Parathyroid adenoma (tissue), 2 donors: Measurements from ENCODE around the gene RPS6KA2.

Source experiments
- H2AFZ ChIP-seq: fragments of 300-600 bp; sonication (generic); one replicate; pipeline ENCODE4 v1.7.0; 2017; ENCODE audit warnings: antibody characterized with exemption, mild to moderate bottlenecking
- H3K27ac ChIP-seq: fragments of 300-600 bp; sonication (generic); one replicate; pipeline ENCODE4 v1.7.0; 2017
- H3K27me3 ChIP-seq: fragments of 300-600 bp; sonication (generic); one replicate; pipeline ENCODE4 v1.7.0; 2017; ENCODE audit warnings: low read length; ENCODE audit not compliant: control insufficient read depth, insufficient read depth
- H3K36me3 ChIP-seq: fragments of 300-600 bp; sonication (generic); one replicate; pipeline ENCODE4 v1.7.0; 2017; ENCODE audit warnings: low read length; ENCODE audit not compliant: control insufficient read depth, insufficient read depth
- H3K4me1 ChIP-seq: fragments of 300-600 bp; sonication (generic); one replicate; pipeline ENCODE4 v1.7.0; 2017; ENCODE audit warnings: control low read depth
- H3K4me2 ChIP-seq: fragments of 300-600 bp; sonication (generic); one replicate; pipeline ENCODE4 v1.7.0; 2017; ENCODE audit warnings: low read length
- H3K4me3 ChIP-seq: fragments of 300-600 bp; sonication (generic); one replicate; pipeline ENCODE4 v1.7.0; 2017; ENCODE audit warnings: low read depth, low read length
- H3K79me2 ChIP-seq: fragments of 300-600 bp; sonication (generic); one replicate; pipeline ENCODE4 v1.7.0; 2017; ENCODE audit warnings: control low read depth
- H3K9ac ChIP-seq: fragments of 300-600 bp; sonication (generic); one replicate; pipeline ENCODE4 v1.7.0; 2017; ENCODE audit warnings: mild to moderate bottlenecking
- H3K9me3 ChIP-seq: fragments of 300-600 bp; sonication (generic); one replicate; pipeline ENCODE4 v1.7.0; 2017; ENCODE audit warnings: low read length; ENCODE audit not compliant: control insufficient read depth
- TF ChIP-seq, protein P1 (sequence below): fragments of 300-600 bp; sonication (generic); IDR thresholded peaks from one replicate; pipeline ENCODE4 v1.7.0; 2017; ENCODE audit warnings: antibody characterized with exemption, mild to moderate bottlenecking
- donor health status: primary hyperparathyroidism.

The RPS6KA2 gene

DNA sequence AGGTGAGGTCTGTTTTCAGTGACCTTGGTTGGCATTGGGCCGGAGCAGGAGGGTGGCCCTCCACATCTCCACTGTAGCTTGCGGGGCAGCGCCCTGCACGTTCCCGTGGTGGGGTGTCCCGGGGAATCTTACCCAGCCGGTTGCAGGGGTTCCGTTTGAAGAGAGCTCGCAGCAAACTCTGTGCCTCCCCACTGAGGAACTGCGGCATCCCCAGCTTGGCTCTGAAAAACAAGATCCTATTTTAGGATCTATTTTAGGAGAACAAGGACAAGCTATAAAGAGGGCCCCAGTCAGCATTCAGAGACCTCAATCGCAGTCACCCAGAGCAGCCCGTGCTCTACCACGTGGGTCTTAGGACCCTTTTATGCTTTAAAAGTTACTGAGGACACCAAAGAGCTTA lies 138.3 kb downstream of the RPS6KA2 start:
- H3K36me3 ChIP-seq = no peaks in the 10 kb centered on the region
- H2AFZ ChIP-seq = no peak overlapping the region
- H3K9me3 ChIP-seq = no peaks in the 10 kb centered on the region
- no peak overlapping the region for H3K4me2 ChIP-seq
- H3K79me2 ChIP-seq = peaks cover 5% of the 10 kb centered on the region
- H3K9ac ChIP-seq = no peak overlapping the region
- TF ChIP-seq, protein P1, sequence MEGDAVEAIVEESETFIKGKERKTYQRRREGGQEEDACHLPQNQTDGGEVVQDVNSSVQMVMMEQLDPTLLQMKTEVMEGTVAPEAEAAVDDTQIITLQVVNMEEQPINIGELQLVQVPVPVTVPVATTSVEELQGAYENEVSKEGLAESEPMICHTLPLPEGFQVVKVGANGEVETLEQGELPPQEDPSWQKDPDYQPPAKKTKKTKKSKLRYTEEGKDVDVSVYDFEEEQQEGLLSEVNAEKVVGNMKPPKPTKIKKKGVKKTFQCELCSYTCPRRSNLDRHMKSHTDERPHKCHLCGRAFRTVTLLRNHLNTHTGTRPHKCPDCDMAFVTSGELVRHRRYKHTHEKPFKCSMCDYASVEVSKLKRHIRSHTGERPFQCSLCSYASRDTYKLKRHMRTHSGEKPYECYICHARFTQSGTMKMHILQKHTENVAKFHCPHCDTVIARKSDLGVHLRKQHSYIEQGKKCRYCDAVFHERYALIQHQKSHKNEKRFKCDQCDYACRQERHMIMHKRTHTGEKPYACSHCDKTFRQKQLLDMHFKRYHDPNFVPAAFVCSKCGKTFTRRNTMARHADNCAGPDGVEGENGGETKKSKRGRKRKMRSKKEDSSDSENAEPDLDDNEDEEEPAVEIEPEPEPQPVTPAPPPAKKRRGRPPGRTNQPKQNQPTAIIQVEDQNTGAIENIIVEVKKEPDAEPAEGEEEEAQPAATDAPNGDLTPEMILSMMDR = no peak
- H3K4me1 ChIP-seq = no peaks in the 10 kb centered on the region
- H3K27me3 ChIP-seq = no peaks in the 10 kb centered on the region
- H3K4me3 ChIP-seq = no peak overlapping the region
- peak overlapping the region; percentile 36 for H3K27ac ChIP-seq

DNA sequence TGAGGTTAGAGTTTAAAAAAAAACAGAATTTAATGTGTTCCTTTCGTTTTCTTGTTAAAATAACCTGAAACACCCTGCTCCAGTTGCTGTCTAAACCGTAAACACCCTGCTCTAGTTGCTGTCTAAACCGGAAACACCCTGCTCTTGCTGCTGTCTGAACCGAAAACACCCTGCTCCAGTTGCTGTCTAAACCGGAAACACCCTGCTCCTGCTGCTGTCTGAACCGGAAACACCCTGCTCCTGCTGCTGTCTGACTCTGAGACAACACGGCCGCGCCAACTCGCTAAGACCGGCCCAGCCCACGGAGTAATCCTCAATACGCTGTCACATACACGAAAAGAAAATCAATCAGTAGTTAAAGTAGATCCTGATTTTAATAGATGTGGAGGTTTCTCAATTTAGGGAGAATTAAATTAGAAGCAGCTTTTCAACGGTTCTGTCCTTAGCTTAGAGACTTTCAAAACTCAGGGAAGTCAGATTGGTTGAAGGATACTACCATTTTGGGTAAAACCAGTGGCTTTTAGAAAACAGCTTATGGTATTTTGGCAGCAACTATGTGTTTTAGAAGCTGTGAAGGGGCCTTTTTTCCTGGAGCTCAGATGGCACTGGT lies 138.9 kb downstream of the RPS6KA2 start:
- no peaks in the 10 kb centered on the region for H3K27me3 ChIP-seq
- H3K4me3 ChIP-seq = no peak overlapping the region
- no peak overlapping the region for H3K4me2 ChIP-seq
- H2AFZ ChIP-seq = peak overlapping the region; percentile 30
- no peaks in the 10 kb centered on the region for H3K9me3 ChIP-seq
- peak overlapping the region; percentile 36 for H3K27ac ChIP-seq
- H3K79me2 ChIP-seq = peaks cover 5% of the 10 kb centered on the region
- TF ChIP-seq, protein P1 = no peak
- H3K9ac ChIP-seq = no peak overlapping the region
- H3K4me1 ChIP-seq = no peaks in the 10 kb centered on the region
- H3K36me3 ChIP-seq = no peaks in the 10 kb centered on the region

DNA sequence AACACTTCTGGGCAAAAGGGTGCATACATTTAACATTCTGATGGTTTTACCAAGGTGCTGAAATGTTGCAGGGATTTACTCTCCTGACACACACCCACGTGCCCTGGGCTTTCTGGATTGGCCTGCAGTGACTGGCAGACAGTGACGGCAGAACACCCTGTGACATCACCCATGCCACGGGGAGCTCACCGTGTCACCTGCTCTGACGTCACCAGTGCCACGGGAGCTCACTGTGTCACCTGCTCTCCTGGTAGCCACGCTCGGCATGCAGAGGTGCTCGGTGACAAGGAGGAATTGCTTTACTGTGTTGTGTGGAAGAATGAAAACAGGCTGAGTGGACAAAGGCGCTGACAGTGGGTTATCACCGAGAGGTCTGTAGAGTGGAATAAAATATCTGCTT lies 139.9 kb downstream of the RPS6KA2 start:
- Histone ChIP-seq H3K4me3 (no peak overlapping the region), H3K27ac (no peak overlapping the region), H3K9me3 (no peaks in the 10 kb centered on the region), H3K4me2 (no peak overlapping the region), H3K9ac (no peak overlapping the region), H2AFZ (no peak overlapping the region), H3K4me1 (no peaks in the 10 kb centered on the region), H3K79me2 (peaks cover 5% of the 10 kb centered on the region), H3K27me3 (no peaks in the 10 kb centered on the region), H3K36me3 (no peaks in the 10 kb centered on the region)
- TF ChIP-seq, protein P1 = no peak

DNA sequence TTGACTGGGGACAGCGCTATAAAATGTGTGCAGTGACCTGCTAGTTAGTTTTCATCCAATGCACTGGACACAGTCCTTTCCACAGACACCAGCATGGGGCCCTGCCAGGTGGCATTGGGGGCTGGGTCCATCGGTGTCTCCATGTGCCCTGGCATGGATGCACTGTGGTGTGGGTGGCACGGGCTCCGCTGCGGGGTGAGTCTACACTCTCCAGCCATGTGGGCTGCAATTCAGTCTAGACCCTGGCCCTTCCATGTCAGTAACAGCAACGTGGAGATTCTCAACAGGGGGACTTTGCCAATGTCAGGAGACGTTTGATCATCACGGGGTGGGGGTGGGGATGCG lies 140.5 kb downstream of the RPS6KA2 start:
- Histone ChIP-seq H2AFZ (no peak overlapping the region), H3K4me1 (no peaks in the 10 kb centered on the region), H3K4me2 (no peak overlapping the region), H3K9me3 (no peaks in the 10 kb centered on the region), H3K36me3 (no peaks in the 10 kb centered on the region), H3K4me3 (no peak overlapping the region), H3K27ac (no peak overlapping the region), H3K9ac (no peak overlapping the region), H3K27me3 (no peaks in the 10 kb centered on the region), H3K79me2 (peaks cover 5% of the 10 kb centered on the region)
- TF ChIP-seq, protein P1 = no peak
